GM21528 (cell line): Measurements from ENCODE around the gene MBD4.
A peak's percentile ranks its signal among the peaks of the same experiment; 100 is the strongest.
"Not testable (repeated sequence)": the region's sequence is repeated elsewhere in the genome, so short reads cannot be mapped to it uniquely, and the experiment has no call there.

Experiments
- ATAC-seq: cut with Tn5 transposase; IDR thresholded peaks from one replicate; pipeline ENCODE4 v1.9.1; 2021; ENCODE audit warnings: mild to moderate bottlenecking, moderate library complexity; ENCODE audit not compliant: unreplicated experiment, low FRiP score

Gene MBD4

DNA sequence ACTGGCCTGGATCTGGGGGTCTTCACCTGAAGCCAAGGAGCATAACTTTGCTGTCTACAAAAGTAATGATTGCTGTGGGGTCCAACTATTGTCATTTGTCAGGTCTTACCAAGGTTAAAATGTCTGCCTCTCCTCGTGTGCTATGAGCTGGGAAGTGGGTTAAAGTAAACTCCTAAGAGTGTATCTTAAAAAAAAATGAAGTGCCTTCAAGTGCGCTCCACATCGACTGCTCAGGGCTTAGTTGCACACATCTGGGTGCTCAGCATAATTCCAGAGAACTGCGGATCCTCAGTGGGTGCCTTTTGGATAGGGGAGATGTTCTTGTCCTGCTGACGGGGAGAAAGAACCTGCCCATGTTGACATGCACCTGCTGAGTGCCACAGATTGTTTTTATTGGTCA lies 52.3 kb downstream of the MBD4 start:
- no peak for ATAC-seq

DNA sequence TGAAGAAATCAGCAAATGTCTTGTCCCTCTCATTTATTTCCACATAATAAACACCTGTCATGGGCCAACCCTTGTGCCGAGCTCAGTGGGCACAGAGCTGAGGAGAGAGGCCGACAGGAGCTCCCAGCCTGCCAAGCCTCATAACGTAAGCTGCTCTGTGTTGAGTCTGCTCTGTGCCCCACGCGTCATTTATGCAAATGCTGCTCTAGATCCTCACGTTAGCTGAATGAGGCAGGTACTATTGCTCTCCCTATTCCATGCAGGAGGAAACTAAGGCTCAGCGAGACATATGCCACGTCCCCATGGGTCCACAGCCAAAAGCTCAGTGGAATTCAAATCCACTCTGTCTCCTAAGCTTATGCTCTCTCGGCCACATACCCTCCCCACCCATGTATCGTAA lies 52.8 kb downstream of the MBD4 start:
- ATAC-seq, result no peak

DNA sequence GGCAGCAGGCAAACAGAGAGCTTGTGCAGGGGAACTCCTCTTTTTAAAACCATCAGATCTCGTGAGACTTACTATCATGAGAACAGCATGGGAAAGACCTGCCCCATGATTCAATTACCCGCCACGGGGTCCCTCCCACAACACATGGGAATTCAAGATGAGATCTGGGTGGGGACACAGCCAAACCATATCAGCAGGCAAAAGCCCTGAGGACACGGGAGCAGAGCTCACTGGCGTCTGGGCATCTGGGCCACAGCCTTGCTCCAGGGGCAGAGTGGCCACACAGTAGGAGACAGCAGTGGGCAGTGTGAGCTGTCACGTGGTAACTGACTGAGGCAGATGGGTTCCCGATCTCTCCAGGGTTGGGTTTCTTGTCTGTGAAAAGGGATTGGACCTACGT lies 54.2 kb downstream of the MBD4 start:
- not testable (repeated sequence) for ATAC-seq

DNA sequence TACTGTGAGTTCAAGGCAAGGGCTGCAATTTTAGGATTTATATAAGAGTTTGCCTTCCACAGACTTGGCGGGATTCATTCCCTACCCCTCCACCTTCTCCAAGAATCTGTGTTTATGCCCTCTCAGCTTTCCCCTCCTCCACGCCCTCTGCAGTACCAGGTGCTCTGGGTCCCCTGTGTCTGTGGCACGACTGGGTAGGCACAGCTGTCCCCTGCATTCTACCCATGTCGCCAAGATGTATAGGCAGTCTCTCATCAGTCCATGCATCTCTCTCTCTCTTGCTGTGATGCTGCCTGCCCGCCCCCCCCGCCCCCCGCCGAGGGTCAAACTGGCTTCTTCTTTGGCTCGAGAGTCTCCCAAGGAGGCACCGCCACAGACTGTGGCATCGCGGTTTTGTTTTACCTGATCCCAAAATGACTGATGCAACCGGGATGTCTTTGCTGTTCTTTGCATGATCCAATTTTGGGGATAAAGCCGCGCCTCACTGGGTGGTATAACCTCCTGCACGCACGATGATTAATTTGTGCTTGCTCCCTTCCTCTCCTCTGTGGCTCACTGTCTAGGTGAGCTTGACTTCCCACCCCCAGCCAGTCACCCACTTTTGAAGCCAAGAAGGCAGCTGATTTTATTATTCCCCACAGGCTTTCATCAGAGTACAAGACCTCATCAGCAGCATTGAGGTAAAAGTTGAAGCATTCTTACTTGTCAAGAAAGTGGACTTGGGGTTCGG lies 55.0 kb downstream of the MBD4 start:
- ATAC-seq, result no peak

DNA sequence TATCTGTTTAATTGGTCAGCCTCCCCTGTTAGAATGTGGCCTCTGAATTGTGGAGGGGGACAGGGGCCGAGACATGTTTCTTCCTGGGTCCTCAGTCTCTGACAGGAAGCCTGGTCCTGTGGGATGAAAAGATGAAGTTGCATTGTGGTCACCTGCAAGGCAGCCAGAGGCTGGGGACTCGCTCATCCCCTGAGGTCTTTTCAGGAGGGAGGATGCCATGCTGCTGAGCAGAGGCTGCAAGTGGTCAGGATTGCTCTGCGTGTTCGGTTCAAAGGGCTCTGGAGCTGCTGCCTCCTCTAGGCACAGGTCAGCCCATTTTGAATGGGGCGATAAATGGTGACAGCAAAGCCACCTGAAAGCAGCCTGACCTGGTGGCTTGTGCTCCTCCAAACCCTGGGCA lies 55.6 kb downstream of the MBD4 start:
- ATAC-seq, result not testable (repeated sequence)

DNA sequence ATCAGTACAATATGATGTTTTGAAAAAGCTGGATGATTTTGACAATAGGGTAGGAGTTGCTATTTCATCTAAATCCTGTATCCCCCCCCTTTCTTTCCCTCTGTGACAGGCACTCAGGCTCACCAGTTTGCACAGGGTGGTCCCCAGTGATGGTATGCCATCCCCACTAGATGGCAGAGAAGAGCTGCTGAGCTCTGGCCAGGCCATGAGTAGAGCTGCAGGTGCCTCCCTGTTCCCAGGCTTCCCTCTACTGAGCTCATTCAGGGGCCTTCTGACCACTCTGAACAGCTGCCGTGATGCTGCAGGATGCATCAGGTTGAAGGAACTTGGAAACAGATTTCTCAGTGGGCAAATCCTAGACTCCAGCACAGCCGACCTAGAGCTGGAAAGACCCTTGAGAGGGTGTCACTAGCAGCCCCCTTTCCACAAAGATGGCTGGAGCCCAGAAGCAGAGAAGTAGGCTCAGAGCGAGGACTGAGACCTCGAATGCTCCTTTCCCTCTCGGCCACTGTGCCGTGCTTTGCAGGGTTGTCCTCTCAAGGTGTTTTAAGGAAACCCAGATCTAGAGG lies 56.4 kb downstream of the MBD4 start:
- ATAC-seq, result peak; percentile 68

DNA sequence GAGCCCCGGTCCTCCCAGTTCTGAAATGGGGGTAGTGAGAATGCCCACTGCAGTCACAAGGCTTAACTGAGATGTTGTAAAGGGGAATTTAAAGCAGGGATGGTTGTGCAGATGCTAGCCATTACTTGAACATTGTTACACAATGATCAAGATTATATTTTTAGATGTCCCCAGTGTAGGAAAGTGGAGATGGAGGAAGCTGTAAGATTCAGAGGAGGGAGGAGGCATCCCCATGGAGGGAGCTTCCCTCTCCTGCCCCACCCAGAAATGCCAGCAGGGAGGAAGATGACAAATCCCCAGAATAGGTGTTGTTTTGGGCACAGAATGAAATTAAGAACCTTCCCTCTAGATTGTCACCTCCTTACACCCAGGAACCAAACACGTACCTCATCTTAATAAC lies 57.4 kb downstream of the MBD4 start:
- ATAC-seq, result no peak
